HK-2 (cell line): Measurements from ENCODE around the gene STX4.

ENCODE experiments used
- DNase-seq: peaks from one replicate; pipeline ENCODE4 v3.0.0-alpha.2; 2018; ENCODE audit not compliant: unreplicated experiment

The STX4 gene

GRCh38 chr16:31020536-31020935 lies 12.8 kb upstream of the STX4 start:
- no peak for DNase-seq

GRCh38 chr16:31022544-31023251 lies 10.7 kb upstream of the STX4 start:
- DNase-seq: no peak

DNA sequence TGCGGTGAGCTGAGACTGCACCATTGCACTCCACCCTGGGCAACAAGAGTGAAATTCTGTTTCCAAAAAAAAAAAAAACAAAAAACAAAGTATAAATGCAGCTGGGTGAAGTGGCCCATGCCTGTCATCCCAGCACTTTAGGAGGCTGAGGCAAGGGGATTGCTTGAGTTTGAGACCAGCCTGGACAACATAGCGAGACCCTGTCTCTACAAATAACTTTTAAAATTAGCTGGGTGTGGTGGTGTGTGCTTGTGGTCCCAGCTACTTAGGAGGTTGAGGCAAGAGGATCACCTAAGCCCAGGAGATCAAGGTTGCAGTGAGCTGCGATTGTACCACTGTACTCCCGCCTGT lies 10.1 kb upstream of the STX4 start:
- DNase-seq: no peak

- DNase-seq: no peak
These were observed 9.6 kb upstream of the STX4 start for GRCh38 chr16:31023627-31024226.

GRCh38 chr16:31025339-31025738 lies 8.0 kb upstream of the STX4 start:
- no peak for DNase-seq

DNA sequence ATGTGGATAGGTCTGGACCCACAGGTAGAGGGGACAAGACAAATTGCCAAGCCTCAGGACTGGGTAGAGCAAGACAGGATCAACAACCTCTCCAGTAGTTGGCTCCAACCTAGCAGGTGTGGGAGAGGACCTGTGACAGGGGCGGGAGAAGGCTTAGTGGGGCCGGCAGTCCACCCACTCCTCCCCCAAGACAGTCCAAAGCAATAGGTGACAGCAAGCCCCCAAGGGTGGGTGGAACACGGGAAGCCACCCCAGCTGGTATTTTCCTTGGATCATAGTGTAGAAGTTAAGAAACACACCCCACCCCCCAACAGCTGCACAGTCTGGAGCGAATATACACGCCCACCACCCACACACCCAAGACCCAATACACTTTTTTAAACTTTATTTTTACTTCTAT lies 4.1 kb upstream of the STX4 start:
- DNase-seq: no peak

- no peak for DNase-seq
These were observed 2.1 kb upstream of the STX4 start for GRCh38 chr16:31031276-31031675.

- peak; percentile 85 for DNase-seq
These were observed 543 bp downstream of the STX4 start for GRCh38 chr16:31033709-31034492.

- no peak for DNase-seq
These were observed 3.3 kb downstream of the STX4 start for GRCh38 chr16:31036691-31037090.

GRCh38 chr16:31038993-31039392 lies 5.6 kb downstream of the STX4 start:
- DNase-seq: no peak

DNA sequence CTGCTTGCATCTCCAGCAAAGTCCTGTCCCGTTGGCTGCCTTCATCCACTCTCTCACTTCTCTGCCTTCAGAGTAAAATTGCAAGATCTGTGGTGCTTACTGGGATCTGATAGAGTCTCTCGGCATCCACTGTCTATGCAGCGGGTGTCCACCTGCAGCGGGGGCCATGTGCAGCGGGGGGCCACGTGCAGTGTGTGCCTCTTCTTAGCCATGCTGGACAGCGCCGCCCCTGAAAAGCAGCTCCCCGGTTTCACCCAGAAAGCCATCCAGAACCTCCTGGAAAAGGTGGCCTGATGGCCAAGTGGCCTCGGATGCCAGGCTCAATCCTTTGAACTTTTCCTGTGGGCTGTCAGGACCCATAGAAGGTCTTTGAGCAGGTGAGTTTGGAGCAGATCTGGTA lies 9.5 kb downstream of the STX4 start:
- DNase-seq: no peak

GRCh38 chr16:31043352-31043751 lies 10.0 kb downstream of the STX4 start:
- DNase-seq: no peak

DNA sequence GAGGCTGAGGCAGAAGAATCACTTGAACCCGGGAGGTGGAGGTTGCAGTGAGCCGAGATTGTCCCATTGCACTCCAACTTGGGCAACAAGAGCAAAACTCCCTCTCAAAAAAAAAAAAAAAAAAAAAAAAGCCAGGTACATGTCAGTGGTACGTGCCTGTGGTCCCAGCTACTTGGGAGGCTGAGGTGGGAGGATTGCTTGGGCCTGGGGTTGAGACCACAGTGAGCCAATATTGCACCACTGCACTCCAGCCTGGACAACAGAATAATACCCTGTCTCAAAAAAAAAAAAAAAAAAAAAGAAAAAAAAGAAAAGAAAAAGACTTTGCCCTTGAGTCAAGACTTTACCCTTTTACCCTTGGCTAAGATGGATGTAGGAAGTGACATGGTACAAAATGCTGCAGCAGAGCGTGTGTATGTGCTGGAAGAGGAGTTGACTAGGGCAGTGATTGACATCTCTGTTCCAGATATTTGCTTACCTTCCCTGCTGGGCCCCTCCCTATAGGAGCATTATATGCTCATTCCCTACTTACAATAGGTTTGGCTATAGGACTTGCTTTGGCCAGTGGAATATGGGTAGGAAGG lies 10.6 kb downstream of the STX4 start:
- DNase-seq: no peak

DNA sequence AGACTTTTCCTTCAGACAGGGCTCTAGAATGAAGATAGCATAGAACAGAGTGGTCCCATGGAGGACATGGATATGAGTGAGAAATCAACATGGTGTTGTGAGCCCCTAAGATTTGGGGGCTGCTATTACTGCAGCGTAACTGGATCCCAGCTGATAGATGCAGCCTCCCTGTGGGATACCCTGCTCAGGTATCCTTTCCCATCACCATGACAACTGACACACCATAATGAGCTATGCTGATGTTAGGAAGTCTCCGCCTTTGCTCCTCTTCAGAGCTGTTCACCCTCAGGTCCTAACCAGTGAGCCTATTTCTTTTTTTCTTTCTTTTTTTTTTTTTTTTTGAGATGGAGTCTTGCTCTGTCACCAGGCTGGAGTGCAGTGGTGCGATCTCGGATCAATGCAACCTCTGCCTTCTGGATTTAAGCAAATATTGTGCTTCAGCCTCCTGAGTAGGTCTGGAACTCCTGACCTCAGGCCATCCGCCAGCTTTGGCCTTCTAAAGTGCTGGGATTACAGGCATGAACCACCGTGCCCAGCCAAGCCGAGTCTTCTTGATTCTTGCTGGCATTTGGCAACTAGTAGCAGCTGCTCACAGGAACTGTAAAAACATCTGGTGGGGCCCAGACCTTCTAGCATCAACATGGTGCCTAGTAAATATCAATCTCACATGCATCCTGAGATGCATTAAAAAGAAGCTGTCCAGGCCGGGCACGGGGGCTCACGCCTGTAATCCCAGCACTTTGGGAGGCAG lies 17.1 kb downstream of the STX4 start:
- DNase-seq: no peak

- peak; percentile 87 for DNase-seq
These were observed 18.8 kb downstream of the STX4 start for GRCh38 chr16:31052114-31052513.

DNA sequence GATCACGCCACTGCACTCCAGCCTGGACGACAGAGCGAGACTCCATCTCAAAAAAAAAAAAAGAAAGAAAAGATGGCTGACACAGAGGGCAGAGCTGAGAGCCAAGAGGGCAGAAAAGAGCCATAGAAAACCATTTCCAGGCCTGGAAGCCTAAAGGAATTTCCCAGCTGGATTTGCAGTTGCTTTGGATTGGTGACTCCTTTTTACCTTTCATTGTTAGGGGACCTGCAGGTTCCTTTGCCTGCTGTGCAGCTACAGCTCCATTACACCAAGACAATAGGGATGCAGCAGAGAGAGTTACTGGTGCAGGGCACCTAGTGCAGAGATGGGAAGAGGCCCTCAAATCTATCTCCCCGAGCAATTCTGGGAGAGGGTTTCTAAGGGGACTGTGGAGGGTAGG lies 22.3 kb downstream of the STX4 start:
- DNase-seq: no peak

- DNase-seq: no peak
These were observed 27.9 kb downstream of the STX4 start for GRCh38 chr16:31061126-31061812.

GRCh38 chr16:31061813-31062440 lies 28.6 kb downstream of the STX4 start:
- DNase-seq: no peak

DNA sequence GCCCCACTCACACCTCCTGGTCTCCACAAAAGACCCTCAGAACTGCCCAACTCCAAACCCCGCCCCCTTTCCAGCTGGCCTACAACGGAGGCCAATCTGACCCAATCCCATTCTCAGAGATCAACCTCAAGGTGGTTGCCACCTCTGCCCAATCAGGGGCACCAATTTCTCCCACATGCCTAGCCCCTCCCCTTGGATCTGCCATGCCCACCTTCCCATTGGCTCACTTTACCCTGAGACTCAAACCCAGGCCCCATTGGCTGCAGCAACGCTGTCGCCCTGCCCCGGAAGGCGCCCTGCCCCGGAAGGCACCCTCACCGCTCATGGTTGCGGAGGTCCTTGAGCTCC lies 30.1 kb downstream of the STX4 start:
- DNase-seq: no peak

- no peak for DNase-seq
These were observed 30.7 kb downstream of the STX4 start for GRCh38 chr16:31063843-31064611.
